Endothelial cell of umbilical vein (primary cell): ENCODE measurements around the gene GNAZ. TPM values are rescaled to one million over a fixed set of nuclear protein-coding genes. Genes with fewer than 3 reads are reported as not detected.

Experiments
- BruUV-seq: library from RNA; stranded (reverse); fragments of 400-500 nt; replicated peaks from 2 replicates; lab custom pipeline; 2021; lab: Mats Ljungman, UMichigan
- CTCF ChIA-PET: fragments of 300-600, 350-600 bp; sonication (Branson Sonifier 250); formaldehyde crosslinking; loops from one replicate; lab custom pipeline; 2021; ENCODE audit warnings: antibody characterized with exemption, inconsistent platforms; lab: Charles Lee
- POLR2A ChIA-PET: fragments of 300-600, 350-600 bp; sonication (Branson Sonifier 250); formaldehyde crosslinking; loops from one replicate; lab custom pipeline; 2021; ENCODE audit warnings: antibody characterized with exemption, inconsistent platforms; lab: Charles Lee
- DNase-seq: peaks from one replicate; pipeline ENCODE4 v3.0.0-alpha.2; 2011; ENCODE audit warnings: low read depth, low spot score
- FAIRE-seq: peaks from 2 replicates; lab custom pipeline; 2011; peaks lifted over from hg19 to GRCh38; lab: Jason Lieb, UNC
- H2AFZ ChIP-seq: 2 replicates; pipeline ENCODE4 v1.6.0; 2012; ENCODE audit warnings: low read depth, low read length, control low read depth, inconsistent platforms
- H3K27ac ChIP-seq: 2 replicates; pipeline ENCODE4 v1.5.1; 2011; ENCODE audit warnings: low read depth, mild to moderate bottlenecking, control low read depth, low read length, moderate library complexity; ENCODE audit not compliant: insufficient read depth
- H3K27me3 ChIP-seq, 2 experiments: 2 replicates each; pipeline versions ENCODE4 v1.6.0 to v1.6.1; 2011; ENCODE audit warnings: low read length in 2 of 2, mixed read lengths in 1 of 2; ENCODE audit not compliant: control insufficient read depth in 2 of 2, insufficient read depth in 2 of 2
- H3K36me3 ChIP-seq, 2 experiments: 2 replicates in 1 of 2; 3 replicates in 1 of 2; pipeline ENCODE4 v1.5.1; 2011; ENCODE audit warnings: low read length in 2 of 2, mild to moderate bottlenecking in 1 of 2, moderate library complexity in 1 of 2; ENCODE audit not compliant: control insufficient read depth in 2 of 2, insufficient read depth in 2 of 2; ENCODE audit errors: extremely low read depth in 1 of 2
- H3K4me1 ChIP-seq: 3 replicates; pipeline ENCODE4 v1.5.1; 2011; ENCODE audit warnings: mild to moderate bottlenecking, low read length; ENCODE audit not compliant: control insufficient read depth, insufficient read depth; ENCODE audit errors: extremely low read depth
- H3K4me2 ChIP-seq: 2 replicates; pipeline ENCODE4 v1.6.1; 2011; ENCODE audit warnings: low read length, control low read depth, mixed read lengths; ENCODE audit not compliant: insufficient read depth
- H3K4me3 ChIP-seq, 3 experiments: fragments of 200-600 bp in 1 of 3; sonication (generic), shearing (Covaris generic) in 1 of 3; replicated peaks in 1 of 3; 2 replicates each; pipeline ENCODE4 v1.5.1; 2011 to 2016; ENCODE audit warnings: control low read depth in 3 of 3, low read length in 3 of 3, mild to moderate bottlenecking in 2 of 3, inconsistent platforms in 1 of 3, low read depth in 1 of 3, moderate library complexity in 1 of 3; ENCODE audit not compliant: insufficient read depth in 1 of 3
- H3K79me2 ChIP-seq: 2 replicates; pipeline ENCODE4 v1.6.0; 2012; ENCODE audit warnings: low read length, inconsistent platforms; ENCODE audit not compliant: control insufficient read depth, insufficient read depth
- H3K9ac ChIP-seq: replicated peaks from 2 replicates; pipeline ENCODE3; 2011; ENCODE audit warnings: low read length, control low read depth; ENCODE audit not compliant: insufficient read depth; ENCODE audit errors: extremely low read depth
- H3K9me1 ChIP-seq: replicated peaks from 3 replicates; pipeline ENCODE4 v1.6.0; 2011; ENCODE audit warnings: mild to moderate bottlenecking, low read length; ENCODE audit not compliant: control insufficient read depth, insufficient read depth; ENCODE audit errors: extremely low read depth
- H3K9me3 ChIP-seq: replicated peaks from 2 replicates; pipeline ENCODE4 v1.5.1; 2012; ENCODE audit warnings: low read length, inconsistent platforms; ENCODE audit not compliant: control insufficient read depth, insufficient read depth
- H4K20me1 ChIP-seq: replicated peaks from 2 replicates; pipeline ENCODE3; 2011; ENCODE audit warnings: mild to moderate bottlenecking, low read length; ENCODE audit not compliant: control insufficient read depth, insufficient read depth; ENCODE audit errors: extremely low read depth
- CTCF ChIP-seq, 2 donors: IDR thresholded peaks; 1 replicate in 1 of 2; 2 replicates in 1 of 2; pipeline ENCODE4 v1.5.1; 2011; ENCODE audit warnings: low read length in 2 of 2, mild to moderate bottlenecking in 2 of 2, moderate library complexity in 2 of 2, control low read depth in 1 of 2, inconsistent platforms in 1 of 2, low read depth in 1 of 2; ENCODE audit not compliant: insufficient read depth in 1 of 2; ENCODE audit errors: extremely low read depth in 1 of 2
- EZH2 ChIP-seq: IDR thresholded peaks from 2 replicates; pipeline ENCODE4 v1.6.1; 2012; ENCODE audit warnings: borderline replicate concordance, low read depth, mild to moderate bottlenecking, moderate library complexity, low read length, inconsistent platforms; ENCODE audit not compliant: severe bottlenecking
- FOS ChIP-seq: IDR thresholded peaks from 2 replicates; pipeline ENCODE4 v1.6.1; 2011; ENCODE audit warnings: mild to moderate bottlenecking, low read length, moderate library complexity, borderline replicate concordance; ENCODE audit not compliant: insufficient read depth
- GATA2 ChIP-seq: IDR thresholded peaks from 2 replicates; pipeline ENCODE4 v1.7.0; 2011; ENCODE audit warnings: low read depth, mild to moderate bottlenecking, moderate library complexity, mixed read lengths, low read length; ENCODE audit not compliant: insufficient read length, insufficient read depth
- JUN ChIP-seq: IDR thresholded peaks from 2 replicates; pipeline ENCODE4 v1.6.1; 2011; ENCODE audit warnings: borderline replicate concordance, low read depth; ENCODE audit not compliant: insufficient read length, insufficient read depth
- MYC ChIP-seq: IDR thresholded peaks from one replicate; pipeline ENCODE4 v1.6.1; 2011; ENCODE audit warnings: mild to moderate bottlenecking, low read depth, low read length
- POLR2A ChIP-seq: IDR thresholded peaks from 2 replicates; pipeline ENCODE4 v1.6.1; 2012; ENCODE audit warnings: low read depth, mild to moderate bottlenecking, control low read depth, low read length
- POLR2AphosphoS5 ChIP-seq: IDR thresholded peaks from 2 replicates; pipeline ENCODE4 v1.6.1; 2012; ENCODE audit warnings: low read depth, mild to moderate bottlenecking, control low read depth, low read length, moderate library complexity; ENCODE audit not compliant: insufficient read depth
- dilution Hi-C: fragments of 300-500 bp; cut with MboI; formaldehyde crosslinking; loops from one replicate; pipeline ENCODE4 v1.15.0; 2019; ENCODE audit warnings: low sequenced_read_pairs; ENCODE audit not compliant: extremely low pct_ligation_motif_present
- intact Hi-C: fragments of 100-400 bp; cut with micrococcal nuclease; formaldehyde crosslinking; loops from one replicate; pipeline ENCODE4 v1.10.0; 2022
- polyA plus RNA-seq, 4 experiments: library from polyadenylated mRNA; depleted of rRNA in 3 of 4; stranded (reverse) in 3 of 4; unstranded in 1 of 4; fragments of >200 nt; gene quantifications; 2 replicates each; pipeline versions ENCODE4 v1.2.1 to v1.2.3, GENCODE V29; 2011 to 2012; ENCODE audit warnings: missing spikeins in 1 of 4
- total RNA-seq: library from RNA; stranded (reverse); gene quantifications from 2 replicates; pipeline ENCODE4 v1.2.3, GENCODE V29; 2021
- TF ChIP-seq, protein P1 (sequence below): IDR thresholded peaks from 2 replicates; pipeline ENCODE4 v1.6.1; 2011; ENCODE audit not compliant: insufficient read depth, insufficient read length

Gene GNAZ
- total and polyA plus RNA-seq, 2 donors (not counting 3 experiments of a cell fraction or from before 2014, with no cell fraction given), result 0.44 to 0.86 TPM

DNA sequence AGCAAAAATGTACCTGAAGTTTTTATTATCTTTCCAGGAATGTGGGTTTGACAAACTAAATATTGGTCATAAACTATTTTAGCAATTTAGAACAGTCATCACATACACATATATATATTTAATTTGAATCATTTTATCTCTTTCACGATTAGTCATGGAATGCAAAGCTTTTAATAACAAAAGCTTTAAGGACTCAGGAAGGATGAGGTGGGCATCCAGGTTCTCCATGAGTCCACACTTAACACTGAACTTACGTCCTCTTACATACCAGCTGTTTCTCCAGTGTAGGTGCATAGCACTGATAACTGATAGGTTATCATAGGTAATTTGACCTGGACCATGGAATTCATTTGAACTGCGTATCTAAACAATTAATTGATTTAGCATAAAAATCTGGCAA lies 28.1 kb upstream of the GNAZ start:
- H3K27me3 ChIP-seq, result peaks cover 4 to 15% of the 10 kb centered on the region in 2 experiments
- CTCF ChIA-PET, result no interaction called here
- POLR2A ChIA-PET, result no interaction called here

More for the DNA sequence above, 28.1 kb upstream of the GNAZ start:
- intact Hi-C loops (no loop called here), dilution Hi-C loops (no loop called here)
- Histone ChIP-seq H3K4me2 (no peak overlapping the region), H3K9me1 (no peaks in the 10 kb centered on the region), H3K9me3 (no peaks in the 10 kb centered on the region), H3K79me2 (no peaks in the 10 kb centered on the region), H3K4me1 (no peaks in the 10 kb centered on the region), H3K36me3 (no peaks in the 10 kb centered on the region), H3K4me3 (no peak overlapping the region), H2AFZ (no peak overlapping the region), H3K27ac (no peak overlapping the region), H4K20me1 (no peaks in the 10 kb centered on the region), H3K9ac (no peak overlapping the region)
- BruUV-seq, result no TSS peak
- TF ChIP-seq, protein P1, sequence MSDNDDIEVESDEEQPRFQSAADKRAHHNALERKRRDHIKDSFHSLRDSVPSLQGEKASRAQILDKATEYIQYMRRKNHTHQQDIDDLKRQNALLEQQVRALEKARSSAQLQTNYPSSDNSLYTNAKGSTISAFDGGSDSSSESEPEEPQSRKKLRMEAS, result no peak
- no peak for TF ChIP-seq EZH2
- TF ChIP-seq POLR2A, result no peak
- no peak for TF ChIP-seq GATA2
- no peak for TF ChIP-seq POLR2AphosphoS5
- no peak for TF ChIP-seq FOS
- TF ChIP-seq MYC, result no peak
- no peak for TF ChIP-seq CTCF (IDR thresholded peaks at IDR 0.05; ENCODE audit: extremely low read depth in 1 of 2, insufficient read depth in 1 of 2, low read depth in 1 of 2, low read length in 2 of 2)
- no peak for TF ChIP-seq JUN
- DNase-seq (no peak), FAIRE-seq (no peak)
